Bone marrow (tissue), 2 donors: ENCODE data around the gene H6PD.

Experiments
- DNase-seq, 2 donors: peaks; one replicate each; lab custom pipeline; 2025; lab: John Stamatoyannopoulos, UW

The H6PD gene

GRCh38 chr1:9319208-9319788 lies 84.7 kb downstream of the H6PD start:
- no peak for DNase-seq

GRCh38 chr1:9319789-9320519 lies 85.4 kb downstream of the H6PD start:
- DNase-seq, result no peak
